Measurements from ENCODE around the gene DPEP2.
"Not testable (repeated sequence)": the region's sequence is repeated elsewhere in the genome, so short reads cannot be mapped to it uniquely, and the experiment has no call there.

Gene DPEP2

GRCh38 chr16:67953641-67954375, 45.5 kb downstream of the DPEP2 start:
- no peak for DNase-seq

GRCh38 chr16:67951485-67951884, 47.8 kb downstream of the DPEP2 start:
- DNase-seq: no peak

GRCh38 chr16:67950335-67950843, 48.9 kb downstream of the DPEP2 start:
- no peak for DNase-seq

- DNase-seq: no peak
Observed at GRCh38 chr16:67949645-67950044, 49.6 kb downstream of the DPEP2 start.

- no peak for DNase-seq
Observed at GRCh38 chr16:67948015-67948414, 51.3 kb downstream of the DPEP2 start.

GRCh38 chr16:67946966-67947558, 52.2 kb downstream of the DPEP2 start:
- DNase-seq: no peak

- no peak for DNase-seq
Observed at GRCh38 chr16:67946128-67946569, 53.1 kb downstream of the DPEP2 start.

GRCh38 chr16:67945392-67945933, 53.8 kb downstream of the DPEP2 start:
- DNase-seq: no peak

- no peak for DNase-seq
Observed at GRCh38 chr16:67944690-67945391, 54.4 kb downstream of the DPEP2 start.

- DNase-seq: no peak
Observed at GRCh38 chr16:67943619-67944504, 55.4 kb downstream of the DPEP2 start, which contains the start of gene LCAT. Gene LCAT, minus strand, starts transcription at chr16:67944120. Its CDS starts 19 bp downstream, at chr16:67944101.

- no peak for DNase-seq
Observed at GRCh38 chr16:67943256-67943618, 56.0 kb downstream of the DPEP2 start.

- DNase-seq: no peak
Observed at GRCh38 chr16:67942510-67943255, 56.6 kb downstream of the DPEP2 start.

- DNase-seq: no peak
Observed at GRCh38 chr16:67942200-67942509, 57.1 kb downstream of the DPEP2 start.

- DNase-seq: no peak
Observed at GRCh38 chr16:67941469-67942199, 57.6 kb downstream of the DPEP2 start.

GRCh38 chr16:67940446-67941089, 58.7 kb downstream of the DPEP2 start:
- DNase-seq: no peak

- no peak for DNase-seq
Observed at GRCh38 chr16:67939507-67940445, 59.5 kb downstream of the DPEP2 start.

- DNase-seq: not testable (repeated sequence)
Observed at GRCh38 chr16:67937713-67938112, 61.6 kb downstream of the DPEP2 start.
